Measurements from ENCODE around the gene PRKRA. TPM values are rescaled to one million over a fixed set of nuclear protein-coding genes. Genes with fewer than 3 reads are reported as not detected.

PRKRA gene
- total and polyA plus RNA-seq, 9 of the 15 experiments (the other 6 are each of a cell fraction or from before 2014, with no cell fraction given), result 14.1 to 78.1 (median 52.3) TPM

GRCh38 chr2:178484245-178485041 lies 33.5 kb upstream of the PRKRA start:
- CTCF ChIA-PET (ENCODE audit: low intra/inter-chr PET ratio), result no interaction called here
- Histone ChIP-seq H3K79me2 (ENCODE audit: control insufficient read depth, insufficient read depth, low read length) (peaks cover 40% of the 10 kb centered on the region), H3K9me1 (ENCODE audit: control insufficient read depth, insufficient read depth, low read length) (no peaks in the 10 kb centered on the region), H3K27ac (ENCODE audit: extremely low read depth, low read depth, low read length) (no peak overlapping the region), H3K4me2 (ENCODE audit: insufficient read depth, low read length) (no peak overlapping the region), H3K4me1 (replicated peaks in 1 of 2; ENCODE audit: control insufficient read depth in 2 of 2, insufficient read depth in 2 of 2, low read length in 2 of 2) (peaks cover 19 to 23% of the 10 kb centered on the region in 2 experiments), H3K4me3 (no peak overlapping the region), H3K27me3 (ENCODE audit: control insufficient read depth in 2 of 2, insufficient read depth in 2 of 2, low read length in 2 of 2) (no peaks in the 10 kb centered on the region), H3K9me3 (replicated peaks; ENCODE audit: control insufficient read depth, insufficient read depth, low read depth, low read length) (no peaks in the 10 kb centered on the region), H3K9ac (ENCODE audit: insufficient read depth in 1 of 2, low read depth in 2 of 2, low read length in 2 of 2) (no peak overlapping the region), H2AFZ (ENCODE audit: low read depth, low read length) (no peak overlapping the region), H3K36me3 (ENCODE audit: control insufficient read depth, insufficient read depth, low read length) (peaks cover 11% of the 10 kb centered on the region; the same call in 1 of the 3 replicates), H4K20me1 (replicated peaks; ENCODE audit: control insufficient read depth, insufficient read depth, low read length) (no peaks in the 10 kb centered on the region)
- ATAC-seq, result no peak
- WGBS (ENCODE audit: insufficient coverage, low coverage, missing lambda C conversion rate), result 49% methylated on average over 6 of the region's 6 CpGs
- peak in 2 of 4 experiments; percentile 10 to 51 for DNase-seq (ENCODE audit: extremely low read depth in 1 of 4, low spot score in 3 of 4)
- POLR2A ChIA-PET, result interaction anchor here (0.7 to 0.9 kb wide), 3 partner anchors 11 to 372 kb away, joined by 3 read pairs; partner anchors contain the start of gene RBM45
- intact Hi-C loops (cut with micrococcal nuclease) (no loop called here), in situ Hi-C loops (cut with MboI) (no loop called here)
- BruUV-seq (replicated peaks), result no TSS peak
- no peak for FAIRE-seq
- no peak for TF ChIP-seq ZSCAN29 (IDR thresholded peaks at IDR 0.05)
- TF ChIP-seq KAT2B (IDR thresholded peaks at IDR 0.05; ENCODE audit: low read depth, low read length), result no peak
- peak; percentile 99 for TF ChIP-seq NFIX (CRISPR knock-in tag; IDR thresholded peaks at IDR 0.05; ENCODE audit: low read depth)
- TF ChIP-seq RAD21 (CRISPR knock-in tag; conservative IDR thresholded peaks at IDR 0.05 in 1 of 2, IDR thresholded peaks at IDR 0.05 in 1 of 2), result peak in 1 of 2 experiments; percentile 9; a peak in 1 of 4 replicates
- peak; percentile 65 for TF ChIP-seq ZNF316 (IDR thresholded peaks at IDR 0.05)
- peak; percentile 100 for TF ChIP-seq NFIC (IDR thresholded peaks at IDR 0.05)
- no peak for TF ChIP-seq KLF13 (tag; IDR thresholded peaks at IDR 0.05; ENCODE audit: borderline replicate concordance, low read depth)
- TF ChIP-seq C11orf30 (IDR thresholded peaks at IDR 0.05; ENCODE audit: low read depth), result peak; percentile 65; the same call in 1 of the 2 replicates
- TF ChIP-seq NFATC3 (IDR thresholded peaks at IDR 0.05), result no peak
- TF ChIP-seq CREM (IDR thresholded peaks at IDR 0.05; ENCODE audit: low read depth), result peak; percentile 18; the same call in 1 of the 2 replicates
- TF ChIP-seq SMAD1 (IDR thresholded peaks at IDR 0.05; ENCODE audit: low read depth, low read length, partially characterized antibody), result peak; percentile 95
- 0 out of 2 replicates have a peak, but pooled peaks have one; percentile 11 for TF ChIP-seq FOSL1 (tag; conservative IDR thresholded peaks at IDR 0.05)
- TF ChIP-seq SNIP1 (IDR thresholded peaks at IDR 0.05; ENCODE audit: low read depth), result no peak
- no peak for TF ChIP-seq DPF2 (IDR thresholded peaks at IDR 0.05)
- TF ChIP-seq RBM39 (optimal IDR thresholded peaks at IDR 0.05; ENCODE audit: low read depth, low read length), result no peak
- TF ChIP-seq TAF9B (IDR thresholded peaks at IDR 0.05; ENCODE audit: partially characterized antibody), result no peak
- TF ChIP-seq MAFG (tag; conservative IDR thresholded peaks at IDR 0.05), result peak; percentile 53

All from K562 (cell line).